Bronchial epithelial cell (primary cell): ENCODE results near the gene CLDN3. TPM values are rescaled to one million over a fixed set of nuclear protein-coding genes. Genes with fewer than 3 reads are reported as not detected.

Experiments
- DNase-seq: peaks from one replicate; pipeline ENCODE4 v3.0.0-alpha.2; 2010; ENCODE audit warnings: low read depth
- FAIRE-seq: peaks from 2 replicates; lab custom pipeline; 2011; peaks lifted over from hg19 to GRCh38; lab: Jason Lieb, UNC
- H3K27me3 ChIP-seq: 2 replicates; pipeline ENCODE4 v1.5.1; 2011; ENCODE audit warnings: low read length; ENCODE audit not compliant: control insufficient read depth, insufficient read depth
- H3K36me3 ChIP-seq: 2 replicates; pipeline ENCODE4 v1.5.1; 2011; ENCODE audit warnings: low read length; ENCODE audit not compliant: control insufficient read depth, insufficient read depth
- H3K4me3 ChIP-seq: 2 replicates; pipeline ENCODE4 v1.5.1; 2011; ENCODE audit warnings: mild to moderate bottlenecking, low read depth, low read length, control low read depth
- total RNA-seq: library from RNA; depleted of rRNA; stranded (reverse); fragments of >200 nt; gene quantifications from 2 replicates; pipeline ENCODE4 v1.2.1, GENCODE V29; 2014
- TF ChIP-seq, protein P1 (sequence below): IDR thresholded peaks from 2 replicates; pipeline ENCODE4 v1.5.1; 2011; ENCODE audit warnings: mild to moderate bottlenecking, moderate library complexity, low read length, control low read depth, inconsistent platforms; ENCODE audit not compliant: insufficient read depth, severe bottlenecking

Gene CLDN3, protein sequence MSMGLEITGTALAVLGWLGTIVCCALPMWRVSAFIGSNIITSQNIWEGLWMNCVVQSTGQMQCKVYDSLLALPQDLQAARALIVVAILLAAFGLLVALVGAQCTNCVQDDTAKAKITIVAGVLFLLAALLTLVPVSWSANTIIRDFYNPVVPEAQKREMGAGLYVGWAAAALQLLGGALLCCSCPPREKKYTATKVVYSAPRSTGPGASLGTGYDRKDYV
- total RNA-seq = not detected in 2 replicates

DNA sequence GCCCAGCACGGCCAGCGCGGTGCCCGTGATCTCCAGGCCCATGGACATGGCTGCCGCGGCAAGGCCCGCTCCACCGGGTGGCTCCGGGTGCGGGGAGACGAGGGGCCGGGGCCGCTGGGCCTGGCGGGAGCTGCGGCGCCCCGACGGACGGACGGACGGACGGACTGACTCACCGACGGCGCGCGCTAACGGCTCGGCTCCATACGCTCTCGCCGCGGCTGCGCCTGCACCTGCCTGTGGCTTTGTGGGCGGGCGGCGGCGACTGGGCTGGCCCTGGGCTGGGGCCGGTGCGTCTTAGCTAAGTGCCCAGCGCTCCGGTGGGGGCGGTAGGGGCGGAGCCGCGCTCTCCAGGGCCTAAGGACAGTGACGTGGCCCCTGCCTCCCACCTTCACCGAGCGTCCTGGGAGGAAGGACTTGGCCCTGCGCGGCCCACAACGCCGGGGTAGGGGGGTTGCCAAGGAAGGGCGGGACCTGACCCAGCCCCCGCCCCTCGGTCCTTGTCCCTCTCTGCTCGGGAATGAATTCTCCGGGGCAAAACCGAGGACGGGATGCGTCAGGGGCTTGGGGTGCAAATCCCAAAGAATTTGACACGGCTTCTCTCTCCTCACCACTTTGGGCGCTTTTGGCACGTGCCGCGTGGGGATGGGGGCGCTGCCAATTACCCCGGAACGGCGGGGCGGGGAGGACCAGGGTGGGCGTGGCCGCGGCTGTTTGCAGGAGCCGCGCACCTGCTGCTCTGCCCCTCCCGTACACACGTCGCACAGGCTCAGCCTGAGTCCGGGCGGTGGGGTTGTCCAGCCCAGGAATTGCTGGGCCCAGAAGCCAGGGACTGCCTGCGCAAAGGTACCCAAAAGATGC, at the start of gene CLDN3:
Gene CLDN3 (minus strand): TSS at position 269 of the 858 bp plus-strand sequence. CDS start 221 bp downstream, at position 48.
- TF ChIP-seq, protein P1, sequence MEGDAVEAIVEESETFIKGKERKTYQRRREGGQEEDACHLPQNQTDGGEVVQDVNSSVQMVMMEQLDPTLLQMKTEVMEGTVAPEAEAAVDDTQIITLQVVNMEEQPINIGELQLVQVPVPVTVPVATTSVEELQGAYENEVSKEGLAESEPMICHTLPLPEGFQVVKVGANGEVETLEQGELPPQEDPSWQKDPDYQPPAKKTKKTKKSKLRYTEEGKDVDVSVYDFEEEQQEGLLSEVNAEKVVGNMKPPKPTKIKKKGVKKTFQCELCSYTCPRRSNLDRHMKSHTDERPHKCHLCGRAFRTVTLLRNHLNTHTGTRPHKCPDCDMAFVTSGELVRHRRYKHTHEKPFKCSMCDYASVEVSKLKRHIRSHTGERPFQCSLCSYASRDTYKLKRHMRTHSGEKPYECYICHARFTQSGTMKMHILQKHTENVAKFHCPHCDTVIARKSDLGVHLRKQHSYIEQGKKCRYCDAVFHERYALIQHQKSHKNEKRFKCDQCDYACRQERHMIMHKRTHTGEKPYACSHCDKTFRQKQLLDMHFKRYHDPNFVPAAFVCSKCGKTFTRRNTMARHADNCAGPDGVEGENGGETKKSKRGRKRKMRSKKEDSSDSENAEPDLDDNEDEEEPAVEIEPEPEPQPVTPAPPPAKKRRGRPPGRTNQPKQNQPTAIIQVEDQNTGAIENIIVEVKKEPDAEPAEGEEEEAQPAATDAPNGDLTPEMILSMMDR = no peak
- FAIRE-seq (no peak), DNase-seq (no peak)
- Histone ChIP-seq H3K36me3 (no peaks in the 10 kb centered on the region), H3K4me3 (no peak within 1 kb of the TSS), H3K27me3 (peaks cover 7% of the 10 kb centered on the region)

- DNase-seq = no peak
- TF ChIP-seq, protein P1 = no peak
- H3K36me3 ChIP-seq = no peaks in the 10 kb centered on the region
- no peak overlapping the region for H3K4me3 ChIP-seq
- no peak for FAIRE-seq
- H3K27me3 ChIP-seq = no peaks in the 10 kb centered on the region
Measured at GRCh38 chr7:73817121-73817520, 47.1 kb upstream of the CLDN3 start.

GRCh38 chr7:73815436-73815835, 45.4 kb upstream of the CLDN3 start:
- no peak overlapping the region for H3K4me3 ChIP-seq
- DNase-seq = no peak
- TF ChIP-seq, protein P1 = no peak
- H3K36me3 ChIP-seq = no peaks in the 10 kb centered on the region
- H3K27me3 ChIP-seq = no peaks in the 10 kb centered on the region
- FAIRE-seq = no peak

DNA sequence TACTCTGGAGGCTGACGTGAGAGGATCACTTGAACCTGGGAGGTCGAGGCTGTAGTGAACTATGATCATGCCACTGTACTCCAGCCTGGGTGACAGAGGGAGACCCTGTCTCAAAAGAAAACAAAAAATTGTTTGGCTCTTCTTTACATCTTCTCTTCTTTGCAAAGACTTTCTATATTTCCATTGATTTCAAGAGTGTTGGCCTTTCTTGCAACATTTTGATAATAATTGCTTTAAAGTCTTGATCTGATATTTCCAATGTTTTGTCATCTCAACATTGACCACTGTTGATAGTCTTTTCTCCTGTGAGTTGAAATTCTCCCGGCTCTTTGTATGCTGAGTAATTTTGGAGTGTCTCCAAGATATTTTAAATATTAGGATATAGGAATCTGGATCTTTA, 42.9 kb upstream of the CLDN3 start:
- DNase-seq (no peak), FAIRE-seq (no peak)
- H3K27me3 ChIP-seq = no peaks in the 10 kb centered on the region
- TF ChIP-seq, protein P1 = no peak
- H3K36me3 ChIP-seq = no peaks in the 10 kb centered on the region
- no peak overlapping the region for H3K4me3 ChIP-seq

GRCh38 chr7:73811760-73812168, 41.7 kb upstream of the CLDN3 start:
- H3K36me3 ChIP-seq = no peaks in the 10 kb centered on the region
- H3K27me3 ChIP-seq = no peaks in the 10 kb centered on the region
- DNase-seq = peak; percentile 54
- TF ChIP-seq, protein P1 = peak; percentile 90
- no peak overlapping the region for H3K4me3 ChIP-seq
- FAIRE-seq = no peak
